OCI-LY1 (cell line): Measurements from ENCODE around the gene SLC6A19.

Experiments used
- H2AFZ ChIP-seq: fragments of 200-600 bp; sonication (generic), shearing (Covaris generic); 2 replicates; pipeline ENCODE4 v1.6.0; 2014; ENCODE audit warnings: antibody characterized with exemption, mild to moderate bottlenecking, low read length
- H3F3A ChIP-seq: fragments of 200-600 bp; sonication (generic), shearing (Covaris generic); 2 replicates; pipeline ENCODE4 v1.6.0; 2014; ENCODE audit warnings: mild to moderate bottlenecking, antibody characterized with exemption, low read length, moderate library complexity; ENCODE audit not compliant: insufficient read depth
- H3K27ac ChIP-seq: fragments of 200-600 bp; sonication (generic); 2 replicates; pipeline ENCODE4 v1.5.1; 2014; ENCODE audit warnings: low read length, mixed run types, mild to moderate bottlenecking, low read depth; ENCODE audit not compliant: poor library complexity, severe bottlenecking
- H3K27me3 ChIP-seq: fragments of 200-600 bp; sonication (generic); 2 replicates; pipeline ENCODE4 v1.6.0; 2014; ENCODE audit warnings: antibody characterized with exemption, mild to moderate bottlenecking, low read length, moderate library complexity; ENCODE audit not compliant: insufficient read depth
- H3K36me3 ChIP-seq: fragments of 200-600 bp; sonication (generic); 2 replicates; pipeline ENCODE4 v1.6.1; 2014; ENCODE audit warnings: mild to moderate bottlenecking, antibody characterized with exemption, low read length, moderate library complexity, mixed read lengths; ENCODE audit not compliant: insufficient read depth
- H3K4me1 ChIP-seq: fragments of 200-600 bp; sonication (generic); 2 replicates; pipeline ENCODE4 v1.5.1; 2014; ENCODE audit warnings: mild to moderate bottlenecking, low read length, moderate library complexity; ENCODE audit not compliant: insufficient read depth, severe bottlenecking
- H3K4me2 ChIP-seq: fragments of 200-600 bp; sonication (generic), shearing (Covaris generic); 2 replicates; pipeline ENCODE4 v1.6.1; 2014; ENCODE audit warnings: low read length
- H3K4me3 ChIP-seq: fragments of 200-600 bp; sonication (generic); 2 replicates; pipeline ENCODE4 v1.5.1; 2014; ENCODE audit warnings: low read length, low read depth, mild to moderate bottlenecking, mixed read lengths; ENCODE audit not compliant: poor library complexity, severe bottlenecking
- H3K79me2 ChIP-seq: fragments of 200-600 bp; shearing (Covaris generic); 2 replicates; pipeline ENCODE4 v1.6.1; 2016; ENCODE audit warnings: mixed run types, low read length, mixed read lengths; ENCODE audit not compliant: insufficient read depth
- H3K9ac ChIP-seq: fragments of 200-600 bp; sonication (generic), shearing (Covaris generic); 2 replicates; pipeline ENCODE4 v1.6.1; 2014; ENCODE audit warnings: mild to moderate bottlenecking, low read length, mixed read lengths
- H3K9me2 ChIP-seq: fragments of 200-600 bp; sonication (generic), shearing (Covaris generic); 2 replicates; pipeline ENCODE4 v1.6.1; 2014; ENCODE audit warnings: low read depth, mild to moderate bottlenecking, low read length, mixed read lengths
- H3K9me3 ChIP-seq: fragments of 200-600 bp; shearing (Covaris generic); 2 replicates; pipeline ENCODE4 v1.6.1; 2014; ENCODE audit warnings: low read length, mixed read lengths
- H4K20me1 ChIP-seq: fragments of 200-600 bp; sonication (generic), shearing (Covaris generic); 2 replicates; pipeline ENCODE4 v1.6.0; 2016; ENCODE audit warnings: mild to moderate bottlenecking, low read length; ENCODE audit not compliant: insufficient read depth
- CTCF ChIP-seq: fragments of 200-600 bp; sonication (generic), shearing (Covaris generic); IDR thresholded peaks from 2 replicates; pipeline ENCODE4 v1.5.1; 2017; ENCODE audit warnings: mild to moderate bottlenecking, antibody characterized with exemption, low read length, moderate library complexity, mixed read lengths
- EZH2 ChIP-seq: fragments of 200-600 bp; sonication (generic), shearing (Covaris generic); IDR thresholded peaks from 2 replicates; pipeline ENCODE4 v1.8.0; 2017; ENCODE audit warnings: borderline replicate concordance, mixed run types, mild to moderate bottlenecking, antibody characterized with exemption, low read length, moderate library complexity, mixed read lengths

The SLC6A19 gene

GRCh38 chr5:1201327-1202025, at the start of gene SLC6A19:
Gene SLC6A19 (plus strand): TSS chr5:1201595. CDS start chr5:1201651, 56 bp downstream.
- Histone ChIP-seq H3K36me3 (no peaks in the 10 kb centered on the region), H3K4me2 (no peak within 1 kb of the TSS), H3K79me2 (no peaks in the 10 kb centered on the region), H3K27ac (no peak within 1 kb of the TSS), H3F3A (no peaks in the 10 kb centered on the region), H3K27me3 (peaks cover 8% of the 10 kb centered on the region; the same call in 1 of the 2 replicates), H2AFZ (no peak within 1 kb of the TSS), H4K20me1 (no peaks in the 10 kb centered on the region), H3K9ac (no peak within 1 kb of the TSS), H3K9me3 (no peaks in the 10 kb centered on the region), H3K9me2 (no peaks in the 10 kb centered on the region), H3K4me3 (no peak within 1 kb of the TSS), H3K4me1 (no peaks in the 10 kb centered on the region)
- TF ChIP-seq EZH2, result no peak
- no peak for TF ChIP-seq CTCF

GRCh38 chr5:1152156-1152555, 49.2 kb upstream of the SLC6A19 start:
- Histone ChIP-seq H3K36me3 (no peaks in the 10 kb centered on the region), H3K4me3 (no peak overlapping the region), H3K9ac (no peak overlapping the region), H3F3A (no peaks in the 10 kb centered on the region), H3K27me3 (no peaks in the 10 kb centered on the region; the same call in 1 of the 2 replicates), H3K4me2 (no peak overlapping the region), H3K27ac (no peak overlapping the region), H4K20me1 (no peaks in the 10 kb centered on the region), H3K79me2 (no peaks in the 10 kb centered on the region), H3K9me2 (no peaks in the 10 kb centered on the region), H2AFZ (no peak overlapping the region), H3K4me1 (no peaks in the 10 kb centered on the region), H3K9me3 (no peaks in the 10 kb centered on the region)
- TF ChIP-seq CTCF, result no peak
- TF ChIP-seq EZH2, result no peak

- H3F3A ChIP-seq, result no peaks in the 10 kb centered on the region
- no peak overlapping the region for H3K4me2 ChIP-seq
- no peaks in the 10 kb centered on the region for H3K36me3 ChIP-seq
- no peak overlapping the region for H3K4me3 ChIP-seq
- H3K9me2 ChIP-seq, result no peaks in the 10 kb centered on the region
- H3K4me1 ChIP-seq, result no peaks in the 10 kb centered on the region
- no peak overlapping the region for H3K9ac ChIP-seq
- H4K20me1 ChIP-seq, result no peaks in the 10 kb centered on the region
- H3K27ac ChIP-seq, result no peak overlapping the region
- H3K79me2 ChIP-seq, result no peaks in the 10 kb centered on the region
- TF ChIP-seq EZH2, result no peak
- no peak for TF ChIP-seq CTCF
- H2AFZ ChIP-seq, result no peak overlapping the region
- no peaks in the 10 kb centered on the region for H3K9me3 ChIP-seq
- no peaks in the 10 kb centered on the region; the same call in 1 of the 2 replicates for H3K27me3 ChIP-seq
Measured at GRCh38 chr5:1152771-1153282, 48.6 kb upstream of the SLC6A19 start.
